ENCODE results near the gene SLC22A31. TPM values are rescaled to one million over a fixed set of nuclear protein-coding genes. Genes with fewer than 3 reads are reported as not detected.

SLC22A31 gene
- total RNA-seq, 4 donors from 2014 or later: not detected

GRCh38 chr16:89242795-89243200, 42.5 kb upstream of the SLC22A31 start:
- TF ChIP-seq CTCF (IDR thresholded peaks at IDR 0.05; ENCODE audit: low read depth): no peak

- TF ChIP-seq CTCF (IDR thresholded peaks at IDR 0.05; ENCODE audit: low read depth): no peak
These were observed 41.1 kb upstream of the SLC22A31 start for GRCh38 chr16:89241187-89242007.

- no peak for TF ChIP-seq CTCF (IDR thresholded peaks at IDR 0.05; ENCODE audit: low read depth)
These were observed 37.4 kb upstream of the SLC22A31 start for GRCh38 chr16:89237733-89238132.

- no peak for TF ChIP-seq CTCF (IDR thresholded peaks at IDR 0.05; ENCODE audit: low read depth)
These were observed 33.5 kb upstream of the SLC22A31 start for GRCh38 chr16:89233678-89234490.

- no peak for TF ChIP-seq CTCF (IDR thresholded peaks at IDR 0.05; ENCODE audit: low read depth)
These were observed 31.8 kb upstream of the SLC22A31 start for GRCh38 chr16:89232107-89232506.

- no peak for TF ChIP-seq CTCF (IDR thresholded peaks at IDR 0.05; ENCODE audit: low read depth)
These were observed 29.9 kb upstream of the SLC22A31 start for GRCh38 chr16:89230255-89230654.

GRCh38 chr16:89224665-89225064, 24.3 kb upstream of the SLC22A31 start:
- no peak for TF ChIP-seq CTCF (IDR thresholded peaks at IDR 0.05; ENCODE audit: low read depth)

Data from subcutaneous adipose tissue (tissue), 4 donors.